HL-60 (cell line): ENCODE measurements around the gene PRDM2.

ENCODE experiments used
- DNase-seq, 2 experiments: peaks; one replicate each; pipeline ENCODE4 v3.0.0-alpha.2; 2010 to 2020; ENCODE audit warnings: low read depth in 1 of 2, low spot score in 1 of 2
- H3K27ac ChIP-seq: fragments of 250-450 bp; sonication (Bioruptor Pico); replicated peaks from 2 replicates; pipeline ENCODE4 v1.5.1; 2020; ENCODE audit warnings: mild to moderate bottlenecking, moderate library complexity
- H3K27me3 ChIP-seq: fragments of 250-450 bp; sonication (Bioruptor Pico); 2 replicates; pipeline ENCODE4 v1.5.1; 2021; ENCODE audit warnings: mild to moderate bottlenecking, moderate library complexity; ENCODE audit not compliant: insufficient read depth, poor library complexity, severe bottlenecking
- H3K4me3 ChIP-seq: replicated peaks from 2 replicates; pipeline ENCODE4 v1.5.1; 2011; ENCODE audit warnings: mild to moderate bottlenecking, control low read depth, low read length; ENCODE audit not compliant: insufficient read depth
- GABPA ChIP-seq: IDR thresholded peaks from 2 replicates; pipeline ENCODE4 v1.6.1; 2012; ENCODE audit warnings: low read depth
- POLR2AphosphoS5 ChIP-seq: IDR thresholded peaks from 2 replicates; pipeline ENCODE4 v1.6.1; 2012; ENCODE audit warnings: low read depth
- SPI1 ChIP-seq: IDR thresholded peaks from 2 replicates; pipeline ENCODE4 v1.6.1; 2012; ENCODE audit warnings: low read depth, mild to moderate bottlenecking, borderline replicate concordance
- TF ChIP-seq, protein P1 (sequence below): IDR thresholded peaks from 2 replicates; pipeline ENCODE4 v1.6.1; 2012; ENCODE audit warnings: low read depth; ENCODE audit not compliant: insufficient replicate concordance
- TF ChIP-seq, protein P2 (sequence below): IDR thresholded peaks from one replicate; pipeline ENCODE4 v1.5.1; 2011; ENCODE audit warnings: low read length, control low read depth, inconsistent platforms; ENCODE audit not compliant: insufficient read depth

The PRDM2 gene

GRCh38 chr1:13786541-13786940, 86.6 kb downstream of the PRDM2 start:
- Histone ChIP-seq H3K27me3 (no peaks in the 10 kb centered on the region), H3K4me3 (no peak overlapping the region), H3K27ac (no peak overlapping the region)
- no peak for DNase-seq
- TF ChIP-seq POLR2AphosphoS5 (no peak), GABPA (no peak), SPI1 (no peak)
- TF ChIP-seq, protein P1, sequence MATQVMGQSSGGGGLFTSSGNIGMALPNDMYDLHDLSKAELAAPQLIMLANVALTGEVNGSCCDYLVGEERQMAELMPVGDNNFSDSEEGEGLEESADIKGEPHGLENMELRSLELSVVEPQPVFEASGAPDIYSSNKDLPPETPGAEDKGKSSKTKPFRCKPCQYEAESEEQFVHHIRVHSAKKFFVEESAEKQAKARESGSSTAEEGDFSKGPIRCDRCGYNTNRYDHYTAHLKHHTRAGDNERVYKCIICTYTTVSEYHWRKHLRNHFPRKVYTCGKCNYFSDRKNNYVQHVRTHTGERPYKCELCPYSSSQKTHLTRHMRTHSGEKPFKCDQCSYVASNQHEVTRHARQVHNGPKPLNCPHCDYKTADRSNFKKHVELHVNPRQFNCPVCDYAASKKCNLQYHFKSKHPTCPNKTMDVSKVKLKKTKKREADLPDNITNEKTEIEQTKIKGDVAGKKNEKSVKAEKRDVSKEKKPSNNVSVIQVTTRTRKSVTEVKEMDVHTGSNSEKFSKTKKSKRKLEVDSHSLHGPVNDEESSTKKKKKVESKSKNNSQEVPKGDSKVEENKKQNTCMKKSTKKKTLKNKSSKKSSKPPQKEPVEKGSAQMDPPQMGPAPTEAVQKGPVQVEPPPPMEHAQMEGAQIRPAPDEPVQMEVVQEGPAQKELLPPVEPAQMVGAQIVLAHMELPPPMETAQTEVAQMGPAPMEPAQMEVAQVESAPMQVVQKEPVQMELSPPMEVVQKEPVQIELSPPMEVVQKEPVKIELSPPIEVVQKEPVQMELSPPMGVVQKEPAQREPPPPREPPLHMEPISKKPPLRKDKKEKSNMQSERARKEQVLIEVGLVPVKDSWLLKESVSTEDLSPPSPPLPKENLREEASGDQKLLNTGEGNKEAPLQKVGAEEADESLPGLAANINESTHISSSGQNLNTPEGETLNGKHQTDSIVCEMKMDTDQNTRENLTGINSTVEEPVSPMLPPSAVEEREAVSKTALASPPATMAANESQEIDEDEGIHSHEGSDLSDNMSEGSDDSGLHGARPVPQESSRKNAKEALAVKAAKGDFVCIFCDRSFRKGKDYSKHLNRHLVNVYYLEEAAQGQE: no peak
- TF ChIP-seq, protein P2, sequence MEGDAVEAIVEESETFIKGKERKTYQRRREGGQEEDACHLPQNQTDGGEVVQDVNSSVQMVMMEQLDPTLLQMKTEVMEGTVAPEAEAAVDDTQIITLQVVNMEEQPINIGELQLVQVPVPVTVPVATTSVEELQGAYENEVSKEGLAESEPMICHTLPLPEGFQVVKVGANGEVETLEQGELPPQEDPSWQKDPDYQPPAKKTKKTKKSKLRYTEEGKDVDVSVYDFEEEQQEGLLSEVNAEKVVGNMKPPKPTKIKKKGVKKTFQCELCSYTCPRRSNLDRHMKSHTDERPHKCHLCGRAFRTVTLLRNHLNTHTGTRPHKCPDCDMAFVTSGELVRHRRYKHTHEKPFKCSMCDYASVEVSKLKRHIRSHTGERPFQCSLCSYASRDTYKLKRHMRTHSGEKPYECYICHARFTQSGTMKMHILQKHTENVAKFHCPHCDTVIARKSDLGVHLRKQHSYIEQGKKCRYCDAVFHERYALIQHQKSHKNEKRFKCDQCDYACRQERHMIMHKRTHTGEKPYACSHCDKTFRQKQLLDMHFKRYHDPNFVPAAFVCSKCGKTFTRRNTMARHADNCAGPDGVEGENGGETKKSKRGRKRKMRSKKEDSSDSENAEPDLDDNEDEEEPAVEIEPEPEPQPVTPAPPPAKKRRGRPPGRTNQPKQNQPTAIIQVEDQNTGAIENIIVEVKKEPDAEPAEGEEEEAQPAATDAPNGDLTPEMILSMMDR: no peak

DNA sequence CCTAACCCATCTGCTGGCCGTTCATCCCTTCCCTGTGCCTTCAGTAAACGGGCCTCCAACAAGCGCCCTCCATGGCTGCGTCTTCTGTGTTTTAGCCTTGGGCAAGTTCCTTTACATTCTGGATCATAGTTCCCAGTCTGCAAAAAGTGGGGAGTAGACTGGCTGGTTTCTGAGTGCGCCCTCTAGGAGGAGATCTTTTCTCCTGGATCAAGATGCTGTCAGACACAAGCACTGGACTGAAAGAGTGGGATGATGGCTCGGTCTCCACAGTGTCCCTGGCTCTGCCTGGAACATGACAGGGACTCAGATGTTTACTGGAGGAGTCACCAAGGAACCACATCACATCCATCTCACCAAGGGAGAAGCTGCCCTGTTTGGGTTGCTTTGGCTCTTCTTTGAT, 88.8 kb downstream of the PRDM2 start:
- TF ChIP-seq GABPA (no peak), POLR2AphosphoS5 (no peak), SPI1 (no peak)
- TF ChIP-seq, protein P2: no peak
- TF ChIP-seq, protein P1: no peak
- DNase-seq: no peak
- Histone ChIP-seq H3K4me3 (no peak overlapping the region), H3K27me3 (no peaks in the 10 kb centered on the region), H3K27ac (no peak overlapping the region)

DNA sequence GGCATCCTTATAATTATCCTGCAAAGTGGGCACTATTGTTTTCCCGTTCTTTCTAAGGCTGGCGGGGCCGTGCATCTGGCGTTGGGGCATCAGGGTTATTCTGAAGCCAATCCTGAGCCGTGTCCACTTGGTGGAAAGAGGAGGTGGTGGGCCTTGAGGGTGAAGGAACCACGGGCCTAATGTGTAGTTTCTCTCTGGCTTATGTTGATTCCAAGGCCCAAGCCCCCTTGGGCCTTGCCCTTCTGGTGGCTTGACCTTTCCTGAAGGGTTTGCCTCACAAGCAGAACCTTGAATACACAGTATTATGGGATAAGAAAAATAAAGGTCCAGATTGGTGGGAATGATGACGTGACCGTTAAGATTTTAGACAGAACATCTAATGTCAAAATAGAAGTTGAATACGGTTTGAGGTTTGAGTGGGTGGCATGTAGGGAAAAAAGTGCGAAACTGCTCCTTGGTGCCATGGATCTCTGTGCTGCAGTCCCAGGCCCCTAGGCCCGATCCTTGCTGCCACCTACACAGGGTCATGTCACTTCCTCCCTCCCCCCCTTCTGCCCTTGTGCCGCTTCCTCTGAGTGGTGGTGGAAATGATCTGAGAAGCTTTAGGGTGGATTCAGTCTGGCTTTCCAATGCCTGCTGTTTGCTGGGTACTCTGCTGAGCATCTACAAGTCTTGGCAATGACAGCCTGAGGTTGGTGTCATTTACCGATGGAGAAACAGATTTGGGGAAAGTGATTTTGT, 90.5 kb downstream of the PRDM2 start:
- TF ChIP-seq, protein P2: no peak
- no peak for TF ChIP-seq POLR2AphosphoS5
- TF ChIP-seq SPI1: peak; percentile 6; the same call in 1 of the 2 replicates
- TF ChIP-seq, protein P1: no peak
- no peak for TF ChIP-seq GABPA
- Histone ChIP-seq H3K27me3 (no peaks in the 10 kb centered on the region), H3K27ac (no peak overlapping the region), H3K4me3 (no peak overlapping the region)
- DNase-seq: no peak
